Smooth muscle cell of the brain vasculature (primary cell): ENCODE results near the gene ARID3C.
A peak's percentile ranks its signal among the peaks of the same experiment; 100 is the strongest.

ENCODE experiments used
- DNase-seq: peaks from one replicate; pipeline ENCODE4 v3.0.0-alpha.2; 2012; ENCODE audit warnings: low read depth, low spot score

ARID3C gene

DNA sequence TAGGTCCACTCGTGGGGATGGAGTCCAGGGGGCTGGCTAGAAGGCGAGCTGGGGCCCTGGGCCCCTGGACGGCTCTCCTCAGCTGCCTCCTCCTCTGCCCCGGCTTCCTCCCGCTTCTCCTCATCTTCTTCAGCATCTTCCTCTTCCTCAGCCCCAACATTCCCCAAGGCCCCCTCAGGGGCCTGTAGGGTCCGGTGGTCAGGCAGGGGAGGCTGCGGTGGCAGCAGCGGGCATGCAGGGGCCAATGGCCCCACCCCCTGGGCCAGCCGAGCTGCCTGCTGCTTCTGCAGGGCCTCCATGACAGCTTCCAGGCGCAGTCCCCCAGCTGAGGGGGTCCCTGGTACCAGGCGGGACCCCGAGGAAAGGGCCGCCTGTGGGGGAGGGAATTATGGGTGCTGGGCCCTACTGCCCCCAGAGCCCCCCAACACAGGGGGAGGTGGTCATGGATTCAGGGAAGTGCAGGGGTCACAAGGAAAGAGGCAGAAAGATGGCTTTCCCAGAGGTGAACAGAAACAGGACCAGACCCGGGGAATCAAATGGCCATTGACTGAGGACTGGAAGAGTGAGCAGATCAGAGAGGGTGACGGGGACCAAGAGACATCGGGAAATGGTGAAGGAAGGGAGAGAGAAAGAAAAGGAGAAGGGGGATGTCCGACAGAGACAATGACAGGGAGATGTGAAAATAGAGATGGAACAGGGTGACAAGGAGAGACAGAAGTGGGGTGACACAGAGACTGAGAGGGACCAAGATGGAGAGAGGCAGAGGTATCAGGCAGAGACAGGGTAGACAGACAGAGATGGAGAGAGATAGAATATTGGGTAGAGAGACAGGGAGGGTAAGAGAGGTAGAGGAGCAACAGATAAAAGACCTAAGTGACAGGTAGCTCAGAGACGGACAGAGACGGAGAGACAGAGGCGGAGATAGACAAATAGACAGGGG lies 880 bp downstream of the ARID3C start:
- DNase-seq = no peak

DNA sequence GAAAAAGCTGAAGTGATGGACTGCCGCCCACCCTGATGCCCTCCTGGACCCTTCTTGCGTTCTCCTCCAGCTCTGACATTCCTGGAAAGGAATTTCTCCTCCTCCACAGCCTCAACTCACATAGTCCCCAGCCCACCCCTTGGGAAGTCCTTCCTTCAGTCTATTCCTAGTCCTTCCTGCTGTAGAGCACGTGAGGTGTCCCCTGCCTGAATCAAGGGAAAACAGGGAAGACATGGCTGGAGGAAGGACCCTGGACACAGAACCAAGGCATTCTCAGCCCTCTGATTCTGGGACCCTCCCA lies 3.7 kb downstream of the ARID3C start:
- no peak for DNase-seq

DNA sequence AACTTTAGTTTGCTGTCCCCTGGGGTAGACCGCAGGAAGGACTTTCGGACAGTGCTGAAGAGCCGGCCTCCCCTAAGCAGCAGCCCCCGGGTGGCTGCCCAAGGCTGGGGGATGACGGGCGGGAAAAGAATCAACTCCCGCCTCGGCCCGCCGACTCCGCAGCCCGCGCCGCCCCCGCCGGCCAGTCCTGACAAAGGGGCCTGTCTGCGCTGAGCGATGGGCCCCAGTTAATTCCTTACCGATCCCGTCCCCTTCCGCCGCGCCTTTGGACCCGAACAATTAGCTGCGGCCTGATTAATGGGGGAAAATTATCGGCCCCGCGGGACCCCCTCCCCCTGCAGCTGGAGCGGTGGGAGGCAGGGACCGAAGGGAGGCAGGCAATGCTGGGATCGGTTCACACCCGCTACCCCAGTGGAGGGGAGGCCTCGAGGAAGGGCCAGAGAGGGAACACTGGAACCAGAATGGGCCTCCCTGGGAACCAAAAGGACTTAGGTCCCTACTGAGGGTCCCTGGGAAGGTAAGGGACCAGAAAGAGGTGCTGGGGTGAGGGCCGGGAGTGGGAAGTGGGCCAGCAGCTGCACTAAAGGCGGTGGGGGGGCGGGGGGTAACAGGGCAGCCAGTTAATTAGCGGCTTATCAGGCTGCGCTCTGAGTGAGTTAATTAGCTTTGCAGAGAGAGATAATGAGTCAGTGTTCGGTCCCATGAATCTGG lies 4.2 kb downstream of the ARID3C start:
- no peak for DNase-seq

DNA sequence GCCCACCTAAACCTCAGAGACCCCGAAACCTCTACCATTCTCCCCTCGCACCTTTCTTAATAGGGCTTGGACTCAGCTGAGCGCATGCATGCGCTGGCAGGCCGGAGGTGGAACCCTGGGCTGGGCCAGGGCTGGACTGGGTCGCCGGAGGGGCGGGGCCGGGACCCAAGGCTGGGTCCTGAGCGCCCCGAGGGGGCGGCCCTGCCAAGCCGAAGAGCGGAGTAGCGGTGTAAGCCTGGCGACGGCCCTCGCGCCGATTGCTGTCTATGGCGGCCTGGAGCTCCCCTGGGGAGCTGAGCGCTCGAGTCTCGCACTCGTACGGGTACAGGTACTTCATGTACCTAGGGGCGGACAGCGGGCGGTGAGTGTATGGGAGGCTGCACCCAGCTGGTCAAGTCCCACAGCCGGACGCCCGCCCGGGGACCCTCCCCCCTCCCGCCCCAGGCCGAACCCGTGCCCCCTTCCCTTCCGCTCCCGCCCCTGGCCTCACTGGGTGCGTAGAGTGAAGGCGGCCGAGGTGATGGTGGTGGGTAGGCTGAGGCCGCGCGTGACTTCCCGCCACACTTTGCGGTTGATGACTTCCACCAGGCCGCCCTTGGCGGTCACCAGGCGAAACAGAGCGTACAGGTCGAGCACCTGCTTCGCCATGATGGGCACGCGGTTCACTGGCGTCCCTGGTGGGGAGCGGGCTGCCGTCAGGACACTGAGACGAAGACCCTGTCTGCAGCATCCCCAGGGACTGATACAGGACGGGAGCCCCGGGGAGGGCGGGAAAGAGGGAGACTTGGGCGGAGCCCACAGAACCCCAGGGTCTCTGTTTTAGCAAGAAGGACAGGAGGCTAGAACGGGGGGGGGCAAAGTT lies 5.3 kb downstream of the ARID3C start:
- DNase-seq = no peak

DNA sequence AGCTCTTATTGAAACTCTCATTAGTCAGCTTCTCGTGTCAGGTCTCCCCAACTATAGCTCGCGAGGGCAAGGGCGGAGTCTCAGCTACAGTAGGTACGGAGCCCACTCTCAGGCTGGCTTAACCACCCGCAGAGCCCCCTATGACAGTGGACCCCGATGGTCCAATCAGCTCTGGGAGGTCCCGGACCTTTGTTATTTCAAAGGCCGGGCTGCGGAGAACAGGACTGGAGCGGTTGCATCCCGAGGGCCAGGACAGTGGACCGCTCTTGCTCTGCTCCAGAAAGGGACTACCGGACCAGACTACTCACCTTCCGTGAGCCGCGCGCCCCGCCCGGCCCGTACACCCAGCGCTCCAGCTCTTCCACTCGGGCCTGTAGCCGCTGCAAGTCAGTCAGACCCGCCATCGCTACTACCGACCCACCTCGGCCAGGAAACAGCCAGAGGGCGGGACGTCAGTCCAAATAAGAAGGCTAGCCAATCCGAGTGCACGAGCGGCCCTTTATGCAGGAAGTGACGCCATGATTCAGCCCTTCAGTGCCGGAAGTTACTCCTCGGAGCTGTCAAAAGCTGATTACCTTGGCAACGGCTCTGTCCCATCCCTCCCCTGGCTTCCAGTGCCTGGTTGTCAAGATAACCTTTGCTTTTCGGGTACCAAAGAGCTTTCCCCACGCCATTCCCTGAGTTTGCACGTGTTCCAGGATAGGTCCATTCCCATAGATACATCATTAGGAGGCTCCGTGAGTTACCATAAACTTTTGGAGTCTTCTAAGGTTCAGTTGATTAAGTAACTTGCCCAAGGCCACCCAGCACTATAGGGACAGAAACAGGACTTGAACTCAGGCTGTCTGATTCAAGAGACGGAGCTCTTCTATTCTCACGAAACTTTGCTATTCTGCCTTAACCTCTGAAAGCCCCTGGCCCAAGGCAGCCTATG lies 8.5 kb downstream of the ARID3C start, which contains the start of gene DCTN3:
Gene DCTN3, minus strand, starts transcription at position 435 of the 934 bp plus-strand sequence. Its CDS starts 31 bp downstream, at position 404.
- peak; percentile 76 for DNase-seq

DNA sequence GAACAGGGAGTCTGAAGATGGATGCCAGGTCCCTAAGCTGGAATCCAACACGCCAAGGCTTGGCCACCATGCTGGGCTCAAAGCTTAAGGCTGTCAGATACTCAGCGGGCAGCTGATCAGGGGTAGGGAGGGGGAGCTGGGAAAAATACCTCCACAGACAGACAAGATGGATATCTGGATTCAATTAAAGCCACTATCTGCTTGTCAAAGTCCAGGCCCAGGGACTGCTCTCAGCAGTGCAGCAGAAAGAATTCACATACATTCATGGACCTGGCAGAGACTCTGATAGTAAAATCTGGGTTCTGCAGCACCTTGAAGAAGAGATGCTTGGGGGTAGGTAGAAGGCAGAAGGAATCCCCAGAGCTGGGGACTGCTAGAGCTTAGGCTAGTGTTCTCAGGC lies 13.7 kb downstream of the ARID3C start:
- no peak for DNase-seq

DNA sequence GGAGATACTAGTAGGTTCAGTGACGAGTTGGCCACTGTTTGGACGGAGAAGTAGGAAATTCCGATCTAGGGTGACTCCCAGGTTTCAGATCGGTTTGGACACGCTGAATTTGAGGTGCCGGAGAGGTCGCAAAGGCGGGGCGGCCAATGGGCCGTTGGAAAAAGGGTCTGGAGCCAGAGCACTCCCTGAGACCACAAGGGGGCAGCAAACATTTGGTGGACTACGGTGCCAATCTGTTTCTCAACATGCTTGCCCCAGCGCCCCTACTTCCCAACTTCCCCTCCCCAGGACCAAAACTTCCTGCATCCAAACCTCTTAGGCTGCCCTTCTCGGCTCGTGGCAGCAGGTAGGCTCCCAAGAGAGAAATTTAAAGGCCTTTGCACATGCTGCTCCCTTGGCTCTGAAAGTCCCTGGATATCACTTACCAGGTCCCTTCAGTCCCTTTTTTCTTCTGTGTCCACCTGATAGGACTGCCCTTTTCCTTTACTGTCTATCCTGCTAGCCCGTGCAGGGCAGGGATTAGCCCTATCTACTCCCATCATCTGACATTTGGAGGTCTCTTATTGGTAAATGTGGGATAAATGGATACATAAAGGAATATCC lies 16.0 kb downstream of the ARID3C start:
- DNase-seq = no peak

DNA sequence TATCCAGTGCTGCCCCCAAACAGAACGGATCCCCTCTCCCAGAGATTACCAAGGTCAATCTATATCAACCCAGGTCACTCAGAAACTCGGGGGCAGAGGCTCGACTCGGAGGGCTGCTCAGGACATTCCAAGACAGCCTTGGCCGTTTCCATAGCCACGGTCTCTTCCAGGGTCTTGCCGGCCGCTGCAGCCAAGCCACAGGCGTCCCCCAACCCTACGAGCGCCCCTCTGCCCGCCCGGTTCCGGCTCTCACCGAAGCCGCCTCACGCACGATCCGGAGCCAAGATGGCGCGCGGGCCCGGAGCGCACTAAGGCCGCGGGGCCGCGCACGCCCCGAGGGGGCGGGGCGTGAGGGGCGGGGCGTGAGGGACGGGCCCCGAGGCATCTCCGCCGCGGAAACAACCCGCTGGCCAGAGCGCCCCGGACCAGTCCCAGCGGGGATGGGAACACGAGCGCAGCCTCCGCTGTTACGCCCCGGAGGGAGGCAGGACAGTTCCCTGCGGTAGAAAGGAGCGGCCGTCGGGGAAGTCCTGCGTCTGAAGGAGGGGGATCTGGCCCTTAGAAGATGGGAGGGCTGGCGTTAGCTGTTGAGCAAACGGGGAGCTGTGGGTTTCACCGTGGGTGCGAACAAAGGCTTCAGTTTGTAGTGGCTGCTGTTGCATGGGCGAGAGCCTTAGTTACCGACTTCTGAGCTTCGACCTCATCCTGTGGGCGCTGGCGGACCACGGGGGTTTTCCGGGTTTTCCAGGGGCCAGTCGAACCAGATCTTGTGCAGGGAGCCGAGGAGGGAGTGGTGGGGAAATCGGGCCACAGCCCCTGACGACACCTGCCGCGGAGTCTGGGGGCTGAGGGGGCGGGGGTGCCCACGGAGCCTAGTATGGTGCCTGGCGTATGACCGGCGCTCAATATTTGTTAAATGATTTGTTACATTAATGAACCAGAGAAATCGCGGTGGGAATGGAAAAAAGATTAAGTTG lies 16.8 kb downstream of the ARID3C start, which contains the start of gene RPP25L:
Gene RPP25L, minus strand, starts transcription at position 287 of the 977 bp plus-strand sequence. CDS start 801 bp downstream, outside the sequence.
- DNase-seq = no peak

DNA sequence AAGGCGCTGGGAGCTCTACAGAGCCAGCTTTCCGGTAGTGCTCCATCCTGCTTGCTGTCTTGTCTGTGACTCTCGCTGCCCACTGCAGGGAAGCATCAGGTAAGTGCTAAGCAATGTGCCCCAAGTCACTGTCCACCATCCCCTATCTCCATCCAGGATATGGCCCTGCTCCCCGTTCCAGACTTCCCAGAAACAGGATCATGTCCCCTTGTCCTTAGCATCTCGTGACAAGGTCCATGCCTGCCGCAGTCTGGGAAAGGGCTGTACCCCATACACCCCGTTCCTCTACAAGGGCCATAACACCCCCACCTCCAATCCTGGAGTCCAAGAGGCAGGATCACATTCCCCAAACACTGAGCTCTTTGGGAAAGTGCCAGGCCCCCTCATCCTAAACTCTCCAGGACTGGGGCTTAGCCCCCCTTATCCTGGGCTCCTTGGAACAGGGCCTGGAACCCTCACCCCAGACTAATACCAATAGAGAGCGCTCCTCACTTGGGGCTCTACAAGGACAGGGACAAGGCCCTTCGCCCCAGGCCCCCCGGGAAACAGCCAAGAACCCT lies 17.5 kb downstream of the ARID3C start:
- no peak for DNase-seq

DNA sequence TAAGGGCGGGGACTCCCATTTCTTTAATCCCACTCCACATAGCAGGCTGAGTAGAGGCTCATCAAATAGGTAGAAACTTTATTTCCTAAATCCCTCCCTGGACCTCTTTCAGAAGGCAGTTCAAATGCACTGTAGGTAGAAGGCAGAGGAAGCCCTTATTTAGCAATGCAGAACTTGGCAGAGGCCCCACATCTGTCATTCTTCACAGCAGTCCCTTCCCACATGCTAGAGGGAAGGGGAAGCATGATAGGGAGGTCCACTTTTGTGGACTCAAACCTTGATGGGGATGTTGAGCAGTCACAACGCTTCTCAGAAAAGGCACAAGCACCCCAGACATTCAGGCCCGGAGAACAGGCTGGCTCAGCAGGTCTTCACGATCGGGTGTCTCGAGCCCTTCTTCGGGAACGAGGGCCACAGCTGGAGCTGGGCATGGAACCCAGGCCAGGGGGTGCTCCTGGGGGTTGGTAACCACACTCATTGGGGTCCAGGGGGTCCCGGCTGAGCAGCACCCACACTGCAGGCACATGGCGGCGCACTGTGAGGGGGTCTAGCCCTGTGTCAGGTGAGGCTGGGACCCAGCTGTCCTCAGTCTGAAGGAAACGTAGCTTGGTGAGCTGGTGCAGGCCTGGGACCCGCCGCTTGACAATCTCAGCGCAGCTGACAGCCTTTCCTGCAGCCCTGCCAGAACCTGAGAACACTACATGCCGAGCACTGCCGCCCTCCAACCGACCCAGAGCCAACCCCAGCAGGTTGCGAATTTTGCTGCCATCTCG lies 18.2 kb downstream of the ARID3C start:
- no peak for DNase-seq

DNA sequence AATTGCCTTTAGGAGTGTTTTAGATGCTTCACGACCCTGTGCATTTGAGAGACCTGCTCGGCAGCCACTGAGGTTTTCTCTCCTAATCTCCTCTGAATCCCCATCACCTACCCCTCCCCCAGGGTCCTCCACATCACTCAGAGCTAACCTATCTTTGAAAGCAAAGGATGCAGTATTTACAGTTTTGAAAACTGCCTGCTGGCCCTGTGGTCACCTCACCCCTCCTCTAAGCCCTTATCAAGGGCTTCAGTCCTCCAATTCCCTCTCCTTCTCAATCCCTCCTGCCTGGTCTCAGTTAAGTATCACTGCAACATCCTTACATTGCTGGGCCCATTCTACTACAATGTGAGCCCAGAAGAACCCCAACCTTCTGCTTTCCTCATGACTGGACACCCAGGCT lies 21.5 kb downstream of the ARID3C start:
- DNase-seq = no peak

DNA sequence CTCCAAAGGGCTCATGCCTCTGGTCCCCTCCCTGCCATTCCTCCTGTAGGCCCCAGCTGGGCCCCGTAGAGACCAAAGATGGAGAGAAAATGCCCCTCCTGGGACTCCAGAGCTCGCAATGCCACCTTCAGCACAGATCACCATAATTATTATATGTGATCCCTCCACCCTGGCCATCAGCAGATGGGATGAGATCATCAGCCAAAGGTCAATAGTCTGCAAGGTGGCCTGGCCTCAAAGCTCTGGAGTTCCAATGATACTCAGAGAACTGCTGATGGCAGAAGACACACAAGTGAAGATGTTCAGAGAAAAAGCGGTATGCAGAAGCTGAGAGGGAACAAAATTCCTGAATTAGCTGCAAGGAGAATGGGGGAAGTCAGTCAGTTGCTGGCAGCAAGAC lies 22.0 kb downstream of the ARID3C start:
- DNase-seq = no peak

DNA sequence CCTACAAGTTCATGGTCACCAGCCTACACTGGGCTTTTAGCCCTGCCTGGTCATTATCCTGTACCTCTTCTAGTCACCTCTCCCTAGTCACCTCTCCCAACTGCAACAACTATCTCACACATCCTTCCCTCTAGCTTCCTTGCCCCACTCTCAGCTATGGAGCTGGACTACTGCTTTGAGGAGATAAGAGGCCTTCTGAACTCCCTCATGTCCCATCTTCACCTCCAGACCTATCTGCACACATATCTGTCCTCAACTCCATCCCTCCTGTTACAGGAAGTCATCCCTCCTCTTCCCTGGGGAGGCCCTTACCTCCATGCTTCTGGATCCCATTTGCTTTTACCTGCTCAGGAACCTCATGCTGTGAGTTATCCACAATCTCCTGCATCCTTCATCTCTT lies 22.7 kb downstream of the ARID3C start:
- DNase-seq = no peak

DNA sequence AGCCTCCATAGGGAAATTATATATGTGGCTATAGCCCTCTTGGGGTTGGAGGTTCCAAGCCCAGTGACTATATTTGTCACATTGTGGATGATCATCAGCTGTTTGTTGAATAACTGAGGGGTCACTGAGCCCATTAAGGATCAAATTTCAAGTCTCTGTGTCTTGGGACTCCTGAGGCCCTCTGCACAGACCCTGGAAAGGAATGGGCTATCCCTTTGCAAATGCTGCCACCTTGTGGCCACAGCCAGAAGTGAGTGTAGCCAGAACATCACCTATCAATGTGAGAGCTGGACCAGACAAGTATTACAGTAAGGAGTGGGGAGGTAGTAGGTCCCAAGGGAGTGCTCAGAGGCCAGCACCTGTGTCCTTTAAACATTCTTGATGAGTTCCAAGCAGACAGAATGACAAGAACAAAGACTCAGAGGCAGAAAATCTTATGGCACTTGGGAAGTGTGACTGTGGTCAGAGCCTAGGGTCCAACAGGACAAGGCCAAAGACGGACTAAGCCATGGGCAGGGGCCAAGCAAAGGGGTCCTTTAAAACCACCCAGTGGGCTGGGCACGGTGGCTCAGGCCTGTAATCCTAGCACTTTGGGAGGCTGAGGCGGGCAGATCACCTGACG lies 25.1 kb downstream of the ARID3C start:
- DNase-seq = no peak

DNA sequence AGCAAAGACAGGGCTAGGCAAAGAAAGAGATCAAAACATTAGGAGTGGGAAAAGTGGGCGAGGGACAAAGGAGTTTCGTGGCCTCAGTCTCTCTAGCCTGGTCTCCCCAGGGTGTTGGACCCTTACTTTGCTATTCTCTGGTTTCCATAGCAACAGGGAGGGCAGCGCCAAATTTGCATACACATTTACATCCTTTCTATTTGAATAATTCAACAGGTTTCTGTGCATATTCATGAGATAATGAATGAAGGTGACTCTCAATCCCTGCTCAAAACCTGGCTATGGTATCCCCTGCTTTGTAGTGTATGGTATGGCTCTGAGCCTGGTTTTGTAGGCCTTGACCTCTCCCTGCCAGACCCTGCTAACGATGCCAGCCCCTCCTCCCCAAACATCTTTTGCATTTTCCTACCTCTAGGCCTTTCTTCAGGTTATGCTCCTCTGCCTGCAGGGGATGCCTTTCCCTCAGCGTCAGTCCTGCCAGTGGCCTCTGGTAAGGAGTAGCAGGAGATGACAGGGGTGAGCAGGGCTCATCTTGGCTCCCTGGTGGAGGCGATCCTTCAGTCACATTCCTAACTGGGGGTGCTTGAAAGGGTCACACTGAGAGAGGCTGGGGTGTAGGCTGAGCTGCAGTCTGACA lies 26.8 kb downstream of the ARID3C start:
- no peak for DNase-seq

DNA sequence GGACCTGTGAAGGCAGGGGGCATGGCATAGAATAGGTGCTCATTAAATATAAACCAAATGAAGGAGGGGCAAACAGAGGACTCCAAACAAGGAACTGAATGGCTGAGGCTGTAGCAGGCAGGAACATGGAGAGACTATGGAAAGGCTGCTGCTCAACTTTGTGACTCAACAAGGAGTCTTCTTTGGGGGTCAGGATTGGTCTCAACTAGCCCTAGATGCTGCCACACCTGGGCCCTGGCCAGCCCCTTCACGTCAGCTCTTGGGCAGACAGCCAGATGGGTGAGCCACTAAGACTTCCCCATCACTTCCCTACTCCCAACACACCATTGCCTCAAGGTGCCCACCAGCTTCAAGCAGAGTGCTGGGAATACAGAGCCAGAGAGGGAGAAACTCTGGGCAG lies 28.0 kb downstream of the ARID3C start:
- DNase-seq = no peak

DNA sequence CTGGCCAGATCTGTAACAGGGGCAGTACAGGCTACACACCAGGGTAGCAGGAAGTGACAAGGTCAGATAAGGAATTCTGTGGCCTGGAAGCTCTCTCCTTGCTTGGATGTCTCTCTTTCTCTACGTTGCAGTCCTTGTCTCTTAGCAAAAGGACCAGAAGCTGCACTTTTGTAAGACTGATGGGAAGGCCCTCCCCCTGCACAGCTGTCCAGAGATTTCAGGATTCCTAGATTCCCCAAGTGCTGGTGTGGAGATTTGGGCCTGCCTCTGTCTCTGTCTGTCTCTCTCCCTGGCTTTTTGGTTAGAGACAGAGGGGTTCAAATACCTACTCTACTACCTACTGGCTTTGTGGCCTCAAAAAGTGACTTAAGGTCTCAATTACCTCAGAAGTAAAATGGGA lies 29.3 kb downstream of the ARID3C start:
- no peak for DNase-seq
